Ovary (tissue), 3 donors: ENCODE results near the gene PCDH15.

Experiments
- EP300 ChIP-seq: sonication (generic); formaldehyde crosslinking; IDR thresholded peaks from one replicate; pipeline ENCODE4 v1.6.1; 2017; ENCODE audit warnings: antibody characterized with exemption
- POLR2A ChIP-seq: fragments of 450-650 bp; IDR thresholded peaks from one replicate; pipeline ENCODE4 v1.6.1; 2017; ENCODE audit warnings: antibody characterized with exemption, mild to moderate bottlenecking, moderate library complexity
- TF ChIP-seq, protein P1 (sequence below), 3 donors: fragments of 450-650 bp in 2 of 3; fragments of 200-600 bp in 1 of 3; IDR thresholded peaks; one replicate each; pipeline versions ENCODE4 v1.5.1 to v1.8.0; 2016 to 2022; ENCODE audit warnings: antibody characterized with exemption in 3 of 3, mild to moderate bottlenecking in 1 of 3
- donor health status: DM: no; HTN: no; CAD: no.

DNA sequence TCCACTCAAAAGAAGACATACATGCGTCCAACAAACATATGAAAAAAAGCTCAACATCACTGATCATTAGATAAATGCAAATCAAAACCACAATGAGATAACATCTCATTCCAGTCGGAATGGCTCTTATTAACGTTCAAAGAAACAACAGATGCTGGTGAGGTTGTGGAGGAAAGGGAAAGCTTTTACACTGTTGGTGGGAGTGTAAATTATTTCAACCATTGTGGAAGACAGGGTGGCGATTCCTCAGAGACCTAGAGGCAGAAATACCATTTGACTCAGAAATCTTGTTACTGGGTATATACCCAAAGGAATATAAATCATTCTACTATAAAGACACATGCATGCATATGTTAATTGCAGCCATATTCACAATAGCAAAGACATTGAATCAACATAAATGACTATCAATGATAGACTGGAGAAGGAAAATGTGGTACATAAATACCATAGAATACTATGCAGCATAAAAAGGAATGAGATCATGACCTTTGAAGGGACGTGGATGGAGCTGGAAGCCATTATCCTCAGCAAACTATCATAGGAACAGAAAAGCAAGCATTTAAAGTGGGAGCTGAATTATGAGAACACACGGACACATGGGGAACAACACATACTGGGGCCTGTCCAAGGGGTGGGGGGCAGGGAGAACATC is 28.4 kb downstream of the PCDH15 start:
- TF ChIP-seq POLR2A (no peak), EP300 (no peak)
- TF ChIP-seq, protein P1, sequence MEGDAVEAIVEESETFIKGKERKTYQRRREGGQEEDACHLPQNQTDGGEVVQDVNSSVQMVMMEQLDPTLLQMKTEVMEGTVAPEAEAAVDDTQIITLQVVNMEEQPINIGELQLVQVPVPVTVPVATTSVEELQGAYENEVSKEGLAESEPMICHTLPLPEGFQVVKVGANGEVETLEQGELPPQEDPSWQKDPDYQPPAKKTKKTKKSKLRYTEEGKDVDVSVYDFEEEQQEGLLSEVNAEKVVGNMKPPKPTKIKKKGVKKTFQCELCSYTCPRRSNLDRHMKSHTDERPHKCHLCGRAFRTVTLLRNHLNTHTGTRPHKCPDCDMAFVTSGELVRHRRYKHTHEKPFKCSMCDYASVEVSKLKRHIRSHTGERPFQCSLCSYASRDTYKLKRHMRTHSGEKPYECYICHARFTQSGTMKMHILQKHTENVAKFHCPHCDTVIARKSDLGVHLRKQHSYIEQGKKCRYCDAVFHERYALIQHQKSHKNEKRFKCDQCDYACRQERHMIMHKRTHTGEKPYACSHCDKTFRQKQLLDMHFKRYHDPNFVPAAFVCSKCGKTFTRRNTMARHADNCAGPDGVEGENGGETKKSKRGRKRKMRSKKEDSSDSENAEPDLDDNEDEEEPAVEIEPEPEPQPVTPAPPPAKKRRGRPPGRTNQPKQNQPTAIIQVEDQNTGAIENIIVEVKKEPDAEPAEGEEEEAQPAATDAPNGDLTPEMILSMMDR (IDR thresholded peaks at IDR 0.05): no peak
